Panc1 (cell line): ENCODE results near the gene WARS2.

Experiments
- CTCF ChIP-seq: fragments of 450-650 bp; IDR thresholded peaks from 2 replicates; pipeline ENCODE4 v1.5.1; 2017; ENCODE audit warnings: mild to moderate bottlenecking
- POLR2AphosphoS5 ChIP-seq: IDR thresholded peaks from 2 replicates; pipeline ENCODE4 v1.6.1; 2012; ENCODE audit warnings: mild to moderate bottlenecking, low read depth, low read length, moderate library complexity
- REST ChIP-seq, 2 experiments: IDR thresholded peaks; 2 replicates each; pipeline ENCODE4 v1.6.1; 2011 to 2012; ENCODE audit warnings: low read depth in 2 of 2, control low read depth in 1 of 2, low read length in 1 of 2, mild to moderate bottlenecking in 1 of 2, moderate library complexity in 1 of 2; ENCODE audit not compliant: insufficient read depth in 1 of 2
- SIN3A ChIP-seq: IDR thresholded peaks from 2 replicates; pipeline ENCODE4 v1.6.1; 2012; ENCODE audit warnings: low read depth, mild to moderate bottlenecking, low read length, moderate library complexity, borderline replicate concordance; ENCODE audit not compliant: insufficient read depth

- TF ChIP-seq CTCF = no peak
- TF ChIP-seq POLR2AphosphoS5 = no peak
- TF ChIP-seq SIN3A = no peak
- no peak for TF ChIP-seq REST (IDR thresholded peaks at IDR 0.05; ENCODE audit: insufficient read depth in 1 of 2, low read depth in 2 of 2, low read length in 1 of 2)
These were observed 107.5 kb downstream of the WARS2 start for GRCh38 chr1:119032986-119033385.
